Caki2 (cell line): Measurements from ENCODE around the gene ACSL5. TPM values are rescaled to one million over a fixed set of nuclear protein-coding genes. Genes with fewer than 3 reads are reported as not detected.
"Not testable (repeated sequence)": the region's sequence is repeated elsewhere in the genome, so short reads cannot be mapped to it uniquely, and the experiment has no call there.

Experiments
- DNase-seq: peaks from one replicate; pipeline ENCODE4 v3.0.0-alpha.2; 2015; ENCODE audit warnings: low read depth
- in situ Hi-C: cut with HindIII; loops from 2 replicates; pipeline ENCODE4 v1.10.0; 2016; ENCODE audit warnings: low sequenced_read_pairs, low pct_unique_long_range_greater_than_20kb, mixed read lengths
- total RNA-seq: library from RNA; depleted of rRNA; stranded (reverse); fragments of >200 nt; shearing (Covaris generic); gene quantifications from 2 replicates; pipeline ENCODE4 v1.2.3, GENCODE V29; 2014; ENCODE audit warnings: low replicate concordance

ACSL5 gene
- total RNA-seq, 1 experiment from 2014 or later: not detected

DNA sequence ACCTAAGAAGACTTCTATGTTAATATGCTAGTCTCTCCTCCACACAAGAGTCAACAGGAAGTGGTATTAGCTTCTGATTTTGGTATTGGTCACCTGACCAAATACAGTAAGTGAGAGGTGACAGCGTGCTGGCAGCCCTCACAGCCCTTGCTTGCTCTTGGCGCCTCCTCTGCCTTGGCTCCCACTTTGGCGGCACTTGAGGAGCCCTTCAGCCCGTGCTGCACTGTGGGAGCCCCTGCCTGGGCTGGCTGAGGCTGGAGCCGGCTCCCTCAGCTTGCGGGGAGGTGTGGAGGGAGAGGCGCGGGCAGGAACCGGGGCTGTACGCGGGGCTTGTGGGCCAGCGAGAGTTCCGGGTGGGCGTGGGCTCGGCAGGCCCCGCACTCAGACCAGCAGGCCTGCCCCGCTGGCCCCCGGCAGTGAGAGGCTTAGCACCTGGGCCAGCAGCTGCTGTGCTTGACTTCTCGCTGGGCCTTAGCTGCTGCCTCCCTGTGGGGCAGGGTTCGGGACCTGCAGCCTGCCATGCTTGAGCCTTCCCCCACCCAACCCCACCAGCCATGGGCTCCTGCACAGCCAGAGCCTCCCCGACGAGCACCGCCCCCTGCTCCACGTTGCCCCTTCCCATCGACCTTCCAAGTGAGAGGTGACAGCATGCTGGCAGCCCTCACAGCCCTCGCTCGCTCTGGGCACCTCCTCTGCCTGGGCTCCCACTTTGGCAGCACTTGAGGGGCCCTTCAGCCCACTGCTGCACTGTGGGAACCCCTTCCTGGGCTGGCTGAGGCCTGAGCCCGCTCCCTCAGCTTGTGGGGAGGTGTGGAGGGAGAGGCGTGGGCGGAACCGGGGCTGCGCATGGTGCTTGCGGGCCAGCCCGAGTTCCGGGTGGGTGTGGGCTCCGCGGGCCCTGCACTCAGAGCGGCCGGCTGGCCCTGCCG is 4.2 kb upstream of the ACSL5 start:
- no peak for DNase-seq
- in situ Hi-C loops: no loop called here

DNA sequence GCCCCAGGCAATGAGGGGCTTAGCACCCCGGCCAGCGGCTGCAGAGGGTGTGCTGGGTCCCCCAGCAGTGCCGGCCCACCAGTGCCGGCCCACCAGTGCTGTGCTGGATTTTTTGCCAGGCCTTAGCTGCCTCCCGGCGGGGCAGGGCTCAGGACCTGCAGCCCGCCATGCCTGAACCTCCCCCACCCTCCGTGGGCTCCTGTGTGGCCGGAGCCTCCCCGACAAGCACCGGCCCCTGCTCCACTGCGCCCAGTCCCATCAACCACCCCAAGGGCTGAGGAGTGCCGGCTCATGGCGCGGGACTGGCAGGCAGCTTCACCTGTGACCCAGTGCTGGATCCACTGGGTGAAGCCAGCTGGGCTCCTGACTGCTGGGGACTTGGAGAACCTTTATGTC is 3.5 kb upstream of the ACSL5 start:
- no peak for DNase-seq
- in situ Hi-C loops: no loop called here

DNA sequence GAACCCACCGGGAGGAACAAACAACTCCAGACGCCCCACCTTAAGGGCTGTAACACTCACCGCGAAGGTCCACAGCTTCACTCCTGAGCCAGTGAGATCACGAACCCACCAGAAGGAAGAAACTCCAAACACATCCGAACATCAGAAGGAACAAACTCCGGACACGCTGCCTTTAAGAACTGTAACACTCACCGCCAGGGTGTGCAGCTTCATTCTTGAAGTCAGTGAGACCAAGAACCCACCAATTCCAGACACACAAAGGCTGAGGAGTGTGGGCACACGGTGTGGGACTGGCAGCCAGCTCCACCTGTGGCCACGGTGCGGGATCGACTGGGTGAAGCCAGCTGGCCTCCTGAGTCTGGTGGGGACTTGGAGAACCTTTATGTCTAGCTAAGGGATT is 2.6 kb upstream of the ACSL5 start:
- in situ Hi-C loops, DNase-seq: not testable (repeated sequence)

DNA sequence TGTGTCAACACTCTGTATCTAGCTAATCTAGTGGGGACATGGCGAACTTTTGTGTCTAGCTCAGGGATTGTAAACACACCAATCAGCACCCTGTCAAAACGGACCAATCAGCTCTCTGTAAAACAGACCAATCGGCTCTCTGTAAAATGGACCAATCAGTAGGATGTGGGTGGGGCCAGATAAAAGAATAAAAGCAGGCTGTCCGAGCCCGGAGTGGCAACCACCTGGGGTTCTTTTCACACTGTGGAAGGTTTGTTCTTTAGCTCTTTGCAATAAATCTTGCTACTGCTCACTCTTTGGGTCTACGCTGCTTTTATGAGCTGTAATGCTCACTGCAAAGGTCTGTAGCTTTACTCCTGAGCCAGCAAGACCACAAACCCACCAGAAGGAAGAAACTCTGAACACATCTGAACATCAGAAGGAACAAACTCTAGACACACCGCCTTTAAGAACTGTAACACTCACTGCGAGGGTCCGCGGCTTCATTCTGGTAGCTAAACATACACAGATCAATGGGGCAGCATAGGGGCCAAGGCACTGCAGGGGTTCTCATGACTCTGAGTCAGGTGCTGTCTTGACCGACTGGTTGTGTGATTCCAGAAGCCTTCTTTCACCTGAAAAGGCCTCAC is 1.6 kb upstream of the ACSL5 start:
- DNase-seq, in situ Hi-C loops: not testable (repeated sequence)

DNA sequence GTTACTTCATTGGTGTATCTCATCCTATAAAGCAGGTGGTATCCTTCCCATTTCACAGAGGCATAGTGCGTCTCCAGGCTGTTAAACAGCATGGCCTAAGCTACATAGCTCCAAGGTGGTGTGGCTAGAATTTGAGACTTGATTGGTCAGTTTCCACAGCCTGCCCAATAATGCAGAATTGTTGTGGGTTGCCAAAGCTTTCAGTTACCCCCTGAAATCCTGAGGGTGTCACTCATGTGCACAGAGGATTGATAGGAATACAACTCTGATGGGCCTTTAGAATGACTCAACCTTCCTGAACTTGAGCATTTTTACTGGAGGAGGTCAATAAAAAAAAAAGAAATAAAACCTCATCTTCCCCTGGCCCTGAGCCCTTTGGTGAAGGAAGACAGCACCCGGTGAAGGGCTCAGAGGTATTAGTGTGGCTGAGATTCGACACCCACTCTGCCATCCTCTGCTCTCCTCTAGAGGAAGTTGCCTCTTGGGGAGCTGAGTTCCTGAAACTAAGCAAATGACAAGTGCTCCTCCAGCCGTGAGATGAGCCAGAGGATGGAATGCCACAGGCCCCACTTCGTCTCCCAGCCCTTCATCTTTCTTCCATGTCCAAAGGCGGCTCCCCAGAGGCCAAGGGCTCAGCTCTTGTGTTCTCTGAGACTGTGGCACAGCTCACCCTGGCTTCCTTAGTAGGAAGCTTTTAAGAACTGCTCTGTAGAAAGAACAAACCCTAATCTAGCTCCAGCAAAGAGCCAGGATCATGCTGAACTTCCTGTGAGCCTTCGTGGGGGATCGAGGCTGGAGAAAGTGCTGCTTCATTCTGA is 1.0 kb downstream of the ACSL5 start:
- in situ Hi-C loops: no loop called here
- DNase-seq: no peak

DNA sequence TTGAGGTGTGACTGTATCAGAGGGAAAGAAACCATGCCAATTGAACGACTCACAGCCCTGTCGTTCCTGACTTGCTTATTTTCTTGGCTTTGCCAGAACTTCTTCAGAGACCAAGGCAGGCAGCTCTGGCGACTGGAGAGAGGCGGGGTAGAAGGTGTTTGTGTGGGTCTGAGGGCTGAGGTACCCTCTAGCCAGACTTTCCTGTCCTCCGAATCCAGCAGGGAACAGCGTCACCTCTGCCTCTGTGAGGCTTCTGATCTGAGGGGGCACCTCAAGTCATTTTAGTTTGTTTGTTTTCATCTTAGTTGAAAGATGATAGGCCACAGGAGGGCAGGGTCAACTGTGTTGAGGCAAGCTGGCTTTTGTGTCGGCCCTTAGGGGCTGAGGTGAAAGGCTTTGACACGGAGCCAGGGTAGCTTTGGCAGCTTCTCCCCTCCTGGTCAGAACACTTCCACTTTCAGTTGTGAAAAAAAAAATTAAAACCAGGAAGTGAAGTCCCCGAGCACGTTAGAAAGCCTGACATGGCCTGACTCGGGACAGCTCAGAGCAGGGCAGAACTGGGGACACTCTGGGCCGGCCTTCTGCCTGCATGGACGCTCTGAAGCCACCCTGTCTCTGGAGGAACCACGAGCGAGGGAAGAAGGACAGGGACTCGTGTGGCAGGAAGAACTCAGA is 1.9 kb downstream of the ACSL5 start:
- DNase-seq: no peak
- in situ Hi-C loops: no loop called here

DNA sequence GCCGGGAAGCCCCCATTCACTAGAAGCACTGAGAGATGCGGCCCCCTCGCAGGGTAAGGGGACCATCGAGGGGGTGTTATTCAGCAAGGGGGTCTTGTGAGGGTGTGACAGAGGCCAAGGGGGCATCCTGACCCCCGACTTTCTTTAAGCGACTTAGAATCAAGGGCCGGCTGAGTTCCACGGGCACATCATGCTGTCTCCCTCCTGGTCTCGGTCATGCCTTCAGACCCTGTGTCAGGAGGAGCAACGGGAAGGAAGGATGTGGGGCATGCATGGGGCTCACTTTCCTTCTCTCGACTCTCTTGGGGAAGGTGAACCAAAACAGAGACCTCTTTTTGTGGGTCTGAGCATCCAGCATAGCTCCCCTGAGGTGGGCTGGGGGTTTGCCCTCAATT is 2.5 kb downstream of the ACSL5 start:
- no peak for DNase-seq
- in situ Hi-C loops: no loop called here

DNA sequence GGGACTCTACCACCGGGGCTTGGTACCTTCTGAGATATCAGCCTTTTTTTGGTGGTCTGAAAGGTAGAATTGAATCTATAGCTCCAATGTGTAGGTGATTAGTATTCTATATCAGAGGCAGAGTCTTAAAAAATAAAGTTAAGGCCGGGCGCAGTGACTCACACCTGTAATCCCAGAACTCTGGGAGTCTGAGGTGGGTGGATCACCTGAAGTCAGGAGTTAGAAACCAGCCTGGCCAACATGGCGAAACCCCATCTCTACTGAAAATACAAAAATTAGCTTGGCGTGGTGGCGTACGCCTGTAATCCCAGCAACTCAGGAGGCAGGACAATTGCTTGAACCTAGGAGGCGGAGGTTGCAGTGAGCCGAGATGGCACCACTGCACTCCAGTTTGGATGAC is 3.2 kb downstream of the ACSL5 start:
- DNase-seq, in situ Hi-C loops: not testable (repeated sequence)

DNA sequence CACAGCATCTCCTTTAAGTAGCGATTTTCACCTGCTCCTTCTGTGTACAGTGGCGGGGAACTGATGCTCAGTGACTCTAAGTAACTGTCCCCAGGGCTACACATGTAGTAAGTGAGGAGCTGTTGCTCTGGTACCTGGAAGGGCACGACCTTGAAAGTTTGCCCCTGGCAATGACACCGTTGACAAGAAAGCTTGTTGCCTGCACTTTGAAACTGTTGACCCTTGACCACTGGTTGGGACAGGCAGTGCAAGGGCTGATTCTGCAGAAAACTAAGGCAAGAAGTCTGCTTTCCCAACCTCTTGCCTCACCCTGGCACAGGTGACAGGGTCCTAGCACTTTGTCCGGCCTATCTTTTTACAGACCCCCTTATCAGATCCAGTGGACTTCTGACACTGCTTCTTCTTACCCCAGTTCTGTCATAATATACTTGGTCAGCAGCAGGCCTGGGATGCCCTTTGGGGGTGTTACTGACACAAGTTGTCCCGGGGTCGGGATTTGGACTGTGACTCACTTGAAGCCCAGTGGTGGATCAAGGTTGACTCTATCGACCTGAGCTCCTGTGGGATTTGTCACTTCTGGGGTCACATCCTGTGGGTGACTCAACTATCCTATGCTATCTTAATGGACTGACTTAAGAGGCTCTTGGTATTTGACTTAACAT is 5.8 kb downstream of the ACSL5 start:
- in situ Hi-C loops: no loop called here

DNA sequence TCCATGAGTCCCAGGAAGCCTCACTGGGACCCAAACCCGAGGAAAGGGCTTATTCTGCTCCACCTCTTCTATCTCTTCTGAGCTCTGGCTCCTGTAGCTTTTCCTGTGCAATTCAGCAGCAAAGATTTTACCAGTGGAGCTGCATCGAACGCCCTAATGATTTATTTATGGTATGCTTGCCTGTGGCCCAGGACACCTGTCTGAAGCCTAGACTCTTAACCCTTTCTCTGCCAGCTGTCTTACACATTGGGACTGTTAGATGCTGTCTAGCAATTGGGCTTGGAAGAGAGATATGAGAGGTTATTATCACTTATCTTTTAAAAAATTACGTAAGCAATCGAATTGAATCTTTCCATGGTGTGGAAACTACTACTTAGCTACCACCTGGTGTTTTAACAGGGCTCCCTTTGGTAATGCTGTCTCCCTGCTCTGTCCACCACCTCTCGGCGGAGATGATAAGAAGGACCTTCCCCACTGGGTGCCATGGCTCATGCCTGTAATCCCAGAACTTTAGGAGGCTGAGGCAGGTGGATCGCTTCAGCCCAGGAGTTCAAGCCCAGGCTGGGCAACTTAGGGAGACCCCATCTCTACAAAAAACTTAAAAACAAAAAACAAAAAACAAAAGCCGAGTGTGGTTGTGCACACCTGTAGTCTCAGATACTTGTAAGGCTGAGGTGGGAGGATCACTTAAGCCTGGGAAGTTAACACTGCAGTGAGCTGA is 8.8 kb downstream of the ACSL5 start:
- in situ Hi-C loops: no loop called here
- no peak for DNase-seq

More for the DNA sequence above, 5.8 kb downstream of the ACSL5 start:
- peak; percentile 7 for DNase-seq

DNA sequence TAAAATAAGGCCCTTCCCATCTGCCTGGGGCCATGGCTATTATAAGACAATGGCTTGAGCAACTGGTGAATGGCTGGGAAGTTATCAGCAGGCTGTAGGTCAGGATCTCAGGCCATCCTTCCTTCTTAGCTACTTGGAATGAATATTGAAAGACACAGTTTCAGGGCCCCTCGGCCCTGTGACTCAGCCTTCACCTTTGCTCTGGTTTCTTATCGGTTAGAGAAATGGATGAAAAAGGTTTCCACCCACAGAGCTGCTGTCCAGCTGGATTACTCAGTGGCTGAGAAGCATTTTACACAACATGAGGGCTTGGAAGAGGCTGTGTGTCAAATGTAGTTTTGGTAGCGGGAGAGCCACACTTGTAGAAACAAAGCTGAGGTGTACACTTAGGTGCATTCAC is 9.4 kb downstream of the ACSL5 start:
- in situ Hi-C loops: no loop called here
- DNase-seq: peak; percentile 35

DNA sequence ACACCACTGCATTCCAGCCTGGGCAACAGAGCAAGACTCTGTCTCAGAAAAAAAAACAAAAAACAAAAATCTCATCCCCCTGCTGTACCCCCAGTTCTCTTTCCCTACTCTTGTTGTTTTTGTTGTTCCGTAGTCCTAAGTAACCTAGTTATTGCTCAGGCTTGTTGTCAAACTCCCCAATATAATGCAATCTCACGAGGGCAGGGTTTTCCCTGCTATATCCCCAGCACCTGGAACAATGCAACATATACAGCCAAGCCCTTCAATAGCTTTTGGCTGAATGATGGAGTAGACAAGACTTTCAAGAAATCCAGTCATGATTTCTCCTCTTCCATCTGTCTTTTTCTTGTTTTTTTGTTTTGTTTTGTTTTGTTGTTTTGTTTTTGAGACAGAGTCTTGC is 10.2 kb downstream of the ACSL5 start:
- in situ Hi-C loops: no loop called here

DNA sequence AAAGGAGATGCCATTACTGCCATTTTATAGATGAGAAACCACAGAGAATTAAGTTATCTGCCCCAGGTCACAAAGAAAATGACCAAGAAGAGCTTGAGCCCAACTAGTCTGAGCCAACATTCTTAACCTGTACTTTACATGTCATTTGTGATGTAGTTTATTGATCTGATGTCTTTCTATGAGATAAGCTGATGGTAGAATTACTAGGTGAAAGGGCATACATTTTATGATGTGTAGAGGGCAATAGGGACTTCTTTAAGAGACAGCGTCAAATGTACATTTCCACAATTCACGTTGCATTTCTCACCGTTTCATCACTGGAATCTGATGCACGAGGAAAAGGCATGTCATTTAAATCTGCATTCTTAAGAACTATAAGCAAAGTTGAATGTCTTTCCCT is 11.3 kb downstream of the ACSL5 start:
- in situ Hi-C loops: no loop called here
- no peak for DNase-seq

More for the DNA sequence above, 10.2 kb downstream of the ACSL5 start:
- no peak for DNase-seq

DNA sequence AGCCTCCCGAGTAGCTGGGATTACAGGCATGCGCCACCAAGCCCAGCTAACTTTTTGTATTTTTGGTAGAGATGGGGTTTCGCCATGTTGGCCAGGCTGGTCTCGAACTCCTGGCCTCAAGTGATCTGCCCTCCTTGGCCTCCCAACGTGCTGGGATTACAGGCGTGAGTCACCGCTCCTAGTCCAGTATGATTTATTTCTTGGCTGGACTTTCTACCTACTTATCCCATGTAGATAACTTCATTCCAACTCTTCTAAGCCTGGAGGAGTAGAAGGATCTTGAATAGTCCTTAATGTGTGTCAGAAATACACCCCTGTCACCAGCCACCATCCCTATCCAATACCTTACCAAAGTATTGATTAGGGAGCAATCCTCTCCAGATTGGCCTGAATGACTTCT is 14.1 kb downstream of the ACSL5 start:
- in situ Hi-C loops, DNase-seq: not testable (repeated sequence)

DNA sequence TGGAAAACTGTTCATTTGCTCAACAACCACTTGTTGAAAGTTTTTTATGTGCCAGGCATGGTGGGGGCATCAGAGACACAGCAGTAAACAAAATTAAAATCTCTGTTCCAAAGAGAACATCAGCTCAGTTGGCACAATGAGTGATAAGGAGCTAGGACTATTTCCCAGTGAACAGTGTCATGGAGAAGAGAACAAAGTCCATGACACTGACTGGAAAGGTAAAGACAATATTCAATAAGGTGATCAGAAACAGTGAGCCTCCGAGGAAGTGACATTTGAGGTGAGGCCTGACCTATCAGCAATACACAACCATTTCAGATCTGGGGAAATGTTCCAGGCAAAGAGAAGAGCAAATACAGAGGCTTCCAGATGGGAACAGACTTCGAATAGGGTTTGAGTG is 14.6 kb downstream of the ACSL5 start:
- in situ Hi-C loops: no loop called here
- no peak for DNase-seq

DNA sequence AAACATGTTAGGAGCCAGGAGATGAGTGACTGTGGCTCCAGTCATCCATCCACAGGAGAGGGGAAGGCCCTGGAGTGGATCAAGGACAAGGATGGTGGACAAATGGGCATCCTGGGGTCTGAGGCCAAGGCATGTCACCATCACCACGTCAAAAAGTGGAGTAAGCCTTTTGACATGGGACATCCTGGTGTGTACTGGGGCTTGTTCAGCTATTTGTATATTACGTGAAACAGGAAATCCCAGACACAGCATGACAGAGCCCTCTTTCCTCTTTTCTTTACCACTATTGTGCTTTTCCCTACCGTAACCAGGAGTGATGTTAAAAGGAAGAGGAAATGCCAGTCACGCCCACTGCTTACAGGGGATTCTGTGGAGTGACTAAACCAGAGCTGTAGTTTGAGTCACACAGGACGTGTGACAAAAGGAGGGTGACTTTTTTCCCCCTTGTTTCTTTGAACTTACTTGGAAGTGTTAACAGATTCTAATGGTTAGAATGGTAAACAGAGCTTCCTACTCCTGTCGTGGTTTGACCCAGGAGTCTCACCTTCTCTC is 15.4 kb downstream of the ACSL5 start:
- DNase-seq: peak; percentile 50
- in situ Hi-C loops: no loop called here

DNA sequence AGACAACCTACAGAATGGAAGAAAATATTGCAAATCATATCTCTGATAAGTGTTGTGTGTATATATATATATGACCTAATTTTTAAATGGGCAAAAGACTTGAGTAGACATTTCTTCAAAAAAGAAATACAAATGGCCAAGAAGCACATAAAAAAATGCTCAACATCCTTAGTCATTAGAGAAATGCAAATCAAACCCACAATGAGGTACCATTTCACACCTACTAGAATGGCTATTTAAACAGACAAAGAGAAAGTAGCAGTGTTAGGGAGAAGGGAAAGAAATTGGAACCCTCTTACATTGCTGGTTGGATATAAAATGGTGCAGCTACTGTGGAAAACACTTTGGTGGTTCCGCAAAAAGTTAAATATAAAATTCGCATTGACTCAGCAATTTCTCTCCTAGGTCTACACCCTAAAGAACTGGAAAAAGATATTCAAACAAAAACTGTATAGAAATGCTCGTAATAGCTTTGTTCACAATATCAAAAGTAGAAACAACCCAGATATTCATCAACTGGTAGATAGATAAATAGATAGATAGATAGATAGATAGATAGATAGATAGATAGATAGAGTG is 16.3 kb downstream of the ACSL5 start:
- in situ Hi-C loops: no loop called here
- DNase-seq: no peak
